GM21737 (cell line): ENCODE results near the gene CFAP90.

ENCODE experiments used
- ATAC-seq: cut with Tn5 transposase; IDR thresholded peaks from one replicate; pipeline ENCODE4 v1.9.1; 2021; ENCODE audit warnings: mild to moderate bottlenecking, moderate library complexity; ENCODE audit not compliant: unreplicated experiment

The CFAP90 gene

DNA sequence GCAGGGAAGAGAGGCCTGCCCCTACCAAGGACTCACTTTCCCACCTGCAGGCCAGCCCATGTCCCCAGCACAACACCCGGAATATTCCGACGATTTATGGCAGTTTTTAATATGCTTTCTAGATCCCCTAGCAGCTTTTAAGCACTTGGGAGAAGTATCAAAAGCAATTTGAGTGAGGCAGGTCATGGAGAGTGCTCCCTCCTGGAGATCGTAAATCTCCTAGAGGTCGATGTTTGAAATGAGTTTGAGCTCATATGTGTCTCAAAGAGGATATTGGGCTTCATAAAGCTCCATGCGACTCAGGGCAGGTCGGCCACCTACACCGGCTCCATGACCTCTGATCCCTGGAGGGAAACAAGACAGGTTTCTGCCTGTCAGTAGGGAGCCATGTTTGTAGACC lies 27.3 kb downstream of the CFAP90 start:
- no peak for ATAC-seq

DNA sequence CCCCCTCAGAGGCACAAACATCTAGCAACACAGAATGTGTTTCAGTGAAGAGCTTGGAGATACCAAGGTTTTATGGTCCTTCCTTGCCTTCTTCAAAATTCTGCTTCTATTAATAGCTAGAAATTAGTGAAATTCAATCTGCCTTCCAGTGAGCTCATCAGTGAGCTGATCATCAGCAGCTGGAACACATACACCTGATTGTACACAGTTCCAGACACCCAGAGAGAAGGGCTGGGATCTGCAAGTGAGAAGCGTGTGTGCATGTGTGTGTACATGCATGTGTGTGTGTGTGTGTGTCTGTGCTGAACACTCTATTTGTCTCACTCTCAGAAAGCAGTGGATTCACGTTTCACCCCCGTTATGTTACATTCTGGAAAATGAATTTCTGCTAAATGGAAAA lies 28.5 kb downstream of the CFAP90 start:
- ATAC-seq: no peak

DNA sequence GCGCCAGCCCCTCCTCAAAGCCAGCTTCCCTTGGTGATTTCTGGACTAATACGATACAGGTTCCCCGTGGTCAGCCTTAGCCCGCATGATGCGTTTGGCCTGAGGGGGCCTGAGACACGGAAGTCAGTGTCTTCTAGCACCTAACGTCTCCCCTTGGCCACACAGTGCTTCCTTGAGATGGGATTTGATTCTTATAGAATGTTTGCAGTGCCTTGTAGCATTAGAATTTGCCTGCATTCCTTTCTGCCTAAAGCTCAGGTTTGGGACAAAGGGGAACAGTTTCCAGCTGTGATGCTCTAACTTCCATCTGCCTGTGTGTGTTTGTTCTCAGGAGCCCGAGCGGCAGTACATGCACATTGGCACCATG lies 34.4 kb downstream of the CFAP90 start:
- ATAC-seq: peak; percentile 9

DNA sequence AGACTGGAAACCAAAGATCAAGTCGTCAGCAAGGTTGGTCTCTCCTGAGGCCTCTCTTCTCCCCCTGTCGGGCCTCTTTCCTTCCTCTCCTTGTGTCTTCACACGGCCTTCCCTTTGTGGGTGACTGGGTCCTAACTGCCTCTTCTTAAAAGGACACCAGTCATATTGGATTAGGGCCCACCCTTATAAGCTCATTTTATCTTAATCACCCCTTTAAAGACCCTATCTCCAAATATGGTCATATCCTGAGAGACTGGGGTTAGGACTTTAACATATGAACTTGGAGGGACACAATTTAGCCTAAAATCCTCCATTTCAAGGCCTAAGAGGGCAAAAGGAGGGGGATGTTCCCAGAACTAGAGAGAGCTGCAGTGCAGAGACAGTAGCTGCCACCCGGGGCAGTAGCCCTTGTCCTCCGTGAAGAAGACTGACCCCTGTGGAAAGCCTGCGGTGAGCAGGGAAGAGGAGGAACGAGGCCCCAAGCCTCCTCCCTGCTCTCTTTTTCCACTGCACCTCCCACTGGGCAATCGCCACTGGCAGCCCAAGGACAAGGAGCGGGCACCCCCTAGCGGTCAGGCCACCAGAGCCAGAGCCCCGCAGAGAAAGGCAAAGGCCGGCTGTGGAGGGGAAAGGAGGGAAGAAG lies 34.9 kb downstream of the CFAP90 start:
- peak; percentile 94 for ATAC-seq

DNA sequence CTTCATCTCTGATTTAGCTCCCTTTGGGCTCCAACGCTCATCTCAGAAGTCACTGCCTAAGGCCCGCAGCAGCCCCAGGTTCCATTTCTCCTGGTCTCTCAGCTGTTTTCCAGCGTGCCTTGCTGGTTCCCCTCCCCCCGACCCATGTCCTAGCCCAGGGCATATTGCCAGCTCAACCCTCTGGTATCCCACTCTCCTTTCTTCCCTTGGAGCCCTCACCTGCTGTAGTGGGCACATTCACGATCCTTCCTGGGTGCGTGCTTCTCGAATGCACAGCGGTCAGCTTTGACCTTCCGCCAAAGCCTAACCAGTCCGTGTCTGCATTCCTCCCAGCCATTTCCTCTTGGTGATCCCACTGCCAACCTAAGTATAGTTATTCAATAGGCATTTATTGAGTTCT lies 36.1 kb downstream of the CFAP90 start:
- no peak for ATAC-seq

DNA sequence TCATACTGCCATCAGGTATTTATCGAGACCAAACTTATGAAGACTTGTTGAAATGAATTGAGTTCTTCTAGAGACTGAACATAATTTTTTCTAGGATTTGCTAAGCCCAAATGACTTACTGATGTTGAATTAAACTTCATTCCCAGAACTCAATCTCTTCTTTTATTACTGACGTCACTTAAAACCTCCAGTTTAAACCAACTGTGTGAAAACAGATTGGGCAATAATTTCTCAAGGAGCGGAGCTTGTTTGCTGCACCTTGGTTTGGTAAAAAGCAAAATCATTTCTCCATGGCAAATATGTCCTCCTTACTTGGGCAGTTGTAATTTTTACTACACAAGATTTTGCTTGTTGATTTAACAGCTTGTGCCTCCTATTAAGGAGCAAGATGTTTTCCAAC lies 37.4 kb downstream of the CFAP90 start:
- ATAC-seq: no peak

DNA sequence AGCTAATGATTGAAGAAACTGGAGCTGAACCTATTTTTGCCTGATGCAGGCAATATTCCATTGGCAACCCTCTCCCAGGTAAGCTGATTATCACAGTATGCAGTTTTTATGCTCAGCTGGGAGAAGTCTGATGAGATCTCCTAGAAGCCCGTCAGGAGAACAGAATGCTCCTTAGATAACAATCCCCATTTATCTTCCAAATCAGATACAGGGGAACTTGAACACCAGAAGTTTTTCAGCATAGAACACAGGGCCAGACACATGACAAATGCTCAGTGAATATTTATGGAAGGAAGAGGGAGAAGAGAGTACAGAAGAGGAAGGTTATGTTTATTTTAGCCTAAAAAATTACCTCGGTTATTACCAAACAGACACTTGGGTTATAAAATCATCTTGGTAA lies 37.9 kb downstream of the CFAP90 start:
- no peak for ATAC-seq

DNA sequence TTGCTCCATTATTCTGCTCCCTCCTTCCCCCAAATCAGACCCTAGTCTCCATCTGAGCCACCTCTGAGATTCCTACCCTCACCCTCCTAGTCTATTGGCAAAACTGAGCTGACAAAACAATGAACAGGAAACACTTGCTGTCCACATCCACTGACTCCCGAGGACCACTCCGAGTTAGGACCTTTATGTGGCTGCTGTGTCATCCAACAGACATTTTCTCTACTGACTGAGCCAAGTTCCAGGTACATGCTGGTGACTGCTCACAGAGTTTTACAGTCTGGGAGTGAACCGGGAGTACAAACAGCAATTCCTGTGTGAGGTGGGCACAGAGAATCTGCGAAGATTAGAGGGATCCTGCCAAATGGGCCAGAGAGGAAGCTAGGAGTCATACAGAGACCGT lies 39.2 kb downstream of the CFAP90 start:
- no peak for ATAC-seq

DNA sequence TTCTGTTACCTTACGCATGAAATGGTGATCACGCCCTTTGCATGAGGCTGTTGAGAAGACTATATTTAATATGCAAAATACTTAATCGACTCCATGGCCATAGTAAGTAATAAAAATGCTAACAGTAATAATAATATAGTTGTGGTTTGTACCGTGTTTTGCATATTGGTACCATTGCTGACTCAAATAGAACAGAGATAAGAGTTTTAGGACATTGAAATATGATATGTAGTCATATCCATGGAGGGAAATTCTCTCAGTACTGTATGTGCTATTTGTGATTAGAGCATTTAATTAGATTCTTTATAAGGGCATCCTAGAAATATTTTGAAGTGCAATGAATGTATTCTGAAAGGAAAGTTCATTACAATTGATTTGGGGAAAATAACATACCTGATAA lies 41.9 kb downstream of the CFAP90 start:
- ATAC-seq: no peak

DNA sequence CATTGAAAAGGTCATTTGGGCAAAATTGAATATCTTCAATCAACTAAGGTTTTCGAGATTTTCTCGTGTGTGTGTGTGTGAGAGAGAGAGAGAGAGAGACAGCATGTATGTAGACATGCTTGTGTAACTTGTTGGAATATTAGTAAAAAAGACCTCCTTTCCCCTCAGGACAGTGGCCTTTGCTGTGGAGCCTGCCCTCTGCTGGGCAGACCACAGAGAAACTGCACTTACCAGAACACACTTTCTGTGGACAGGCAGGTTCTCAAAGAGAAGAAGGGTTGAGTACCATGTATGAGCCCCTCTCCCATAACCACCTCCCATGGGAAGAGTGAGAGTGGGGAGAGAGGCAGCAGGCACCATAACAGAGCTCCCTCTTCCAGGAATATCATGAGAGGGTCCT lies 45.6 kb downstream of the CFAP90 start:
- no peak for ATAC-seq

DNA sequence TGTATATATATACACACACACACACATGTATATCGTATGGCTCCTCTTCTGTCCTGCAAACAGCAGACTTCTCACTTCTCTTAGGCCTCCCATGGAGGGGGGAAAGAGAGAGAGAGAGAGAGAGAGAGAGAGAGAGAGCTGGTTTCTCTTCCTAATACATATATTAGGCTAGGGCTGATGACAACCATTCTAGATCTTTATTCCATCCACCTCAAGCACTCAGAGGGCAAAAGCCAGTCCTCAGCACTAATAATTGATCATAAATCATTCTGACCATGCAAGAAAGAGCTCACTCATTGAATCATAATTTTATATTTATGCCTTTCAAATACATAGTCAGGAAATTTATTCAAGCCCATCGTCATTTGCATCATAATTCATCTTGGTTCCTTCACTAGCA lies 47.0 kb downstream of the CFAP90 start:
- no peak for ATAC-seq

DNA sequence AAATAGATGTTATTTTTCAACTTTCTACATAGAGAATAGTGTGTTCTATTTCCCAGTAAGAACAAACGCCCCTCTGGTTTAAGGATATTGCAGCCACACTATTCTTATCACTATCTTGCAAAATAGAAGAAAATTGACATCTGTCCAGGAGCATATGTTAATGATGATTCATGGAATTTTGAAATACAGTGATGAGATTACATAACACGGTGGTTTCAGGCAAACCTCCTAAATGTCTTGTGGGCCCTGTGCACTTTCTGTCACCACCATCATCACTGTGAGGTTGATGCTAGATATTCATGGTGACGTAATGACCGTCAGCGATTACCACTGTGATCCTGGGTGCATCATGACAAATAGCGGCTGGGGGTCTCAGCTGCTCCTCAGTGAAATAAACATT lies 48.1 kb downstream of the CFAP90 start:
- ATAC-seq: no peak

DNA sequence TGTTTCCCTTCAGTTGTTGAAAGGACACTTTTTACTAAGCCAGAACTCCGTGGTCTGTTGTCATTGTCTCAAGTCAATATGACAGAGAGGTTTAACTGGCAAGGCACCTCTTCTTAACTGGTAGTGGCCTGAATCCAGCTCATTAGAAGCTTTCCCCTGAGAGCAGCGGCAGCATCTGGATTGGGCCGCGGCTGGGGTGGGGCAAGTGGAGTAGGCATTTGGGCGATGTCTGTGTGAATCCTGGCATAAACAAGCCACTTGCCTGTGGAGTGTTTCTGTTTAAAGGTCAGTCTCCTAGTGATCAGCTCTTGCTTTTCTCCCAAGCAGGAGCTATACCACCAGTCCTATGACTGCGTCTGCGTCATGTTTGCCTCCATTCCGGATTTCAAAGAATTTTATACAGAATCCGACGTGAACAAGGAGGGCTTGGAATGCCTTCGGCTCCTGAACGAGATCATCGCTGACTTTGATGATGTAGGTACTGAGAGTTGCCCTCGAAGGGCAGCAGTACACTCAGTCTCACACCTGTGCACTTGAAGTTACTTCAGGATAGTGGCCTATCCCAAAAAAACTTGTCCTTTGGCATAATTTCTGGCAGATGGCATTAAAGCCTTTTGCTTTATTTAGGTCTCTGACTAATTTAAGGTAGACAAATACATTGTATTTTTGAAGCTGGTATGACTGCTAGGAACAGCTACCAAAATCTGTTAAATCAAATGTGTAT lies 48.9 kb downstream of the CFAP90 start:
- no peak for ATAC-seq

DNA sequence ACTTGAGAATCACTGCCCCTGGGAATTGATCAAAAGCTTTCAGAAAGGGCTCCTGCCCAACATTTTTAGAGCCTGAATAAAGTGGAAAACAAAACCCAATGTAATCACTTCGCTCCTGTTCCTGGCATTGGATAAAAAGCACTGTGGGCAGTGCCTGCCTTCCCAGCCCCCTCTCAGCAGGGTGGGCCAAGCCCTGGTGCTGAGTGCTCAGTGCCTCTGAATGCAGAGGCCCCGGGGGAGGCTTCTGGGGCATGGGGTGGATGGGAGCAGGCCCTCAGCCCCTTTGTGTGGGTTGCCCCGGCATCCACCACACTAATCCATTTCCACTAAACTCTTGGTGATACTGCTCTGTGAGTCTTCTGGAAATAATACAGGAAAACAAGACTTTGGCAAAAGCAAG lies 55.6 kb downstream of the CFAP90 start:
- ATAC-seq: no peak

DNA sequence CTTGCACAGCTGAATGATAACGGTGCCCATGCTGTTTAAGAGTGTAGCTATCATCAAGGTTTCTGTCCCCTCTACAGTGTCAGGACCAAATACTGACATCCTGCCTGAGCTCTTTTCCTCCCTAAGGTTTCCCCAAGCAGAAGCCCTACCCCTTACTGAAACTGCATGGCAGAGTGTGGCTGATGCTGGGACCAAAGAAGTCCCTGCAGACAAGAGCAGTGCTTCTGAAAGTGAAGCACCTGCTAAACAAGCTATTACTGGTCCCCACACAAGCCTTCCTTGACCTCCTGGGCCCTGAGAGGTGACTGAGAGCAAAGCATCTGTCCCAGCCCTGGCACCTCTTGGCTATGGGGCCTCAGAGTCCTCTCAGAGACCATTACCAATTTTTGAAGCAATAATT lies 56.1 kb downstream of the CFAP90 start:
- ATAC-seq: peak; percentile 58

DNA sequence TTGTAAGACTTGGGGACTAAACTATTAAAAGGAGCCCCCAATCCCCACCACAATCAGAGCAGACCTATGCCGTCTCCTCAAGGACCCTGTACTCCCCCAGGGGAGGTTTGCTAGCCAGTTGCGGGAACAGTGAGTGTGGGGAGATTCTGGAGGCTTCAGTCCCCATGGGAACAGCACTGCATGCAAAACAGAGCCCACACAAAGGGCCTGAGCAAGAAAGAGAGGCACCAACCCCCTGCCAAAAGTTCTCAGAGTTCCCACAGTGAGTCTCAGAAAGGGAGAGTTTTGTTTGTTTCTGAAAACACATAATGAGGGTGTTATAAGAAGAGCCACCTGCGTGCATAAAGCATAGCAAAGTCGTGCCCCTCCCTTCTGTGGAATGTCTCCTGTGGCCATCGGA lies 56.6 kb downstream of the CFAP90 start:
- ATAC-seq: peak; percentile 74

DNA sequence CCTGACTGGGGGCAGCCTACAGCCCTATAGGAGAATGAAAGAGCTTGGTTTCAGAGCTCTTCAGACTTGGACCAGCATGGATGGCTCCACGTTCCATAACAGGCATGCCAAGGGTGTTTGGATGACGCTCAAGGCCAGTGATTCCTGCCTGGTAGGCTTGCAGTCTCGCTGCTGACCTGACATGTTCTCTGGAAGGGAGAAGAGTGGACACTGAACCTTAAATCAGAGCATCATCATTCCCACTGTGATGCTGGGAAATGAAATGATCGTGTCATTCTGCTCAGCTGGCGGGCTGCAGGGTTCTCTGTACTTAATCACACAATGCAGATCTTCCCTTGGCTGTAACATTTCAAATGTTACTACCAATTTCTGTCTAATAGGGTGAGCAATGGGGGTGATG lies 57.0 kb downstream of the CFAP90 start:
- peak; percentile 10 for ATAC-seq

DNA sequence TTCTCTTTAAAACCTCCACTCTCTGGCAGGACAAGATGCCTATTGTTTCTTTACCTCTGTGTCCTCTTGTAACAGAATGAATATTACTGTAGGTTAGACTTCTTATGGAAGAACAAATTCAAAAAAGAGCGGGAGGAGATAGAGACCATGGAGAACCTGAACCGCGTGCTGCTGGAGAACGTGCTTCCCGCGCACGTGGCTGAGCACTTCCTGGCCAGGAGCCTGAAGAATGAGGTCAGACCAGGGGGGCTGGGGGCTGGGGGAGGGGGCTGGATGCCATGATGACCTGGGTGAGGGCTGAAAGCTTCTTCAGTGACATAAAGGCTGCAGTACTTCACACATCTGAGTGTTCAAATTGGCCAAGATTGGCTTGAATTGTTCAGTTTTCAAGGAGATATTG lies 61.4 kb downstream of the CFAP90 start:
- no peak for ATAC-seq

DNA sequence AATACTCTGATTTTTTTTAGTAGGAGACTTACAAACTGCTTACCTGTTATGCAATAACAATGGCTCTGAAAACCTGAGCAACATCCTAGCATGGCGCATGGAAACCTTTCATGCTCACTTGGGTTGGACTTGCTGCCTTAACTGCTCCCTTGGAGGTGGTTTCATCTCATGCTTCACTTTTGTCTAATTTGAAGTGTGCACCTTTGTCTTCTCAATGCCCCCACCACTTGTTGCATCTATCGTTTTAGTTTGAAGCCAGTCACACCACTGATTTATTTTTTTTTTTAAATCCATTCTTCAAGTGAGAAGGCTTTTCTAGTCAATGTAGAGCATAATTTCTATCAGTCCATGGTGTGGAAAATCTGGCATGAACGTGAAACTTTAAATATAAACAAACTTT lies 63.2 kb downstream of the CFAP90 start:
- no peak for ATAC-seq

DNA sequence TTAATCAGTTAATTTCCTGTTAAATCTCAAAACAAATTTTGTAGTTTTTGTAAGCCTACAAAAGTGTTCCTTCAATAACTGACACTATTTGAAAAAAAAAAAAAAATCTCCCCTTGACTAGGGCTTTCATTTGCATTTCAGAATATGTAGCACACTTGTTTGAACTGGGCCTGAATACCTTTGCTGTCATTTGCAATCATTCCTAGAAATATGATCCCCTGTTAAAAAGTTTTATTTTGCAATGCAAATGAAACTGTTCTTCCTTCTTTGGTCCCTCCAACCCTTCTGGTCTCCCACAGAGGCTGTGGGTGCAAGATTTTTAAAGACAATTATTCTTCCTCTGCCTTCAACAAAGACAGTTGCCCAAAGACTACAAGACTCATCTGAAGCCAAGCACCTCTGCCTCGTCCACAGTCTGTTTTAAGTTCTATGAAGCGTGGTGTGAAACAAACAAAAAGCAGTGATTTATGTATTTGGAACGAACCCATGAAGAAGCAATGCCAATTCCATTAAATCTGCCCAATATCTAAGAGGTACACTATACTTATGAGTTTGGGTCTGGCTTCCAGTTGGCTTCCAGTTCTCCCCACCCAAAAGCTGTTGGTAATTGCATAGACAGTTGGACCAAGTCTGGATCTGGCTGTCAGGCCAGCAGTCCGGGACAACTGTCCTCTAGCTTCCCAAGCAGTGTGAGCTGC lies 66.1 kb downstream of the CFAP90 start:
- ATAC-seq: no peak

DNA sequence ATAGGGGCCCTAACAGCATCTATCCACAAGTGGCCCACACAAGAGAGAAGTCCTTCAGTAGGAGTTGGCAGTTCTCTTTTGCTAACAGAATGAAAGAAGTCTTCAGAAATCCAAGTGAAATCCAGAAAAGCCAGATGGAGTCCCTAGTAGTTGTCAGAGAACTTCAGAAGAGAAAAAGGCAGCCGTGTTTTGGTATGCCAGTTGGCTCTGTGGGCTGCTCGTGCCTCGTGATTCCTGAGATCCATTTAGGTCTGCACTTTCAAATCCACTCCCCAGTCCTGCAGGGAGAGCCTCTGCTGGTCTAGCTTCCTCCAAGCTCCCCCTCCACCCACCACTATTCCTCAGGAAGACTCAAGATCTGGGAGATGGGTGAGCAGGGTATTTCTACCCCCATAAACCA lies 69.0 kb downstream of the CFAP90 start:
- no peak for ATAC-seq
